Thoracic aorta (tissue), 2 donors: ENCODE results near the gene RSRC1. TPM values are rescaled to one million over a fixed set of nuclear protein-coding genes. Genes with fewer than 3 reads are reported as not detected.

Experiments used
- ATAC-seq: fragments of 150-250 bp; one replicate; pipeline ENCODE4 v1.8.0; 2017; ENCODE audit warnings: low read depth; ENCODE audit not compliant: insufficient number of reproducible peaks, low FRiP score
- DNase-seq: peaks from one replicate; pipeline ENCODE4 v3.0.0-alpha.2; 2020; ENCODE audit warnings: low spot score
- H3K27ac ChIP-seq, 2 donors: fragments of 200-600 bp; sonication (generic); 1 replicate in 1 of 2; 2 replicates in 1 of 2; pipeline ENCODE4 v1.5.1; 2016; ENCODE audit warnings: mild to moderate bottlenecking in 2 of 2, moderate library complexity in 2 of 2
- H3K27me3 ChIP-seq: fragments of 200-600 bp; sonication (generic); replicated peaks from 2 replicates; pipeline ENCODE4 v1.6.0; 2016; ENCODE audit warnings: mild to moderate bottlenecking; ENCODE audit not compliant: insufficient read depth
- H3K36me3 ChIP-seq: fragments of 200-600 bp; sonication (generic); one replicate; pipeline ENCODE4 v1.5.1; 2016
- H3K4me1 ChIP-seq, 2 donors: fragments of 200-600 bp; sonication (generic); 1 replicate in 1 of 2; 2 replicates in 1 of 2; pipeline versions ENCODE4 v1.5.1 to v1.6.0; 2016; ENCODE audit warnings: low read depth in 2 of 2, mild to moderate bottlenecking in 1 of 2; ENCODE audit not compliant: control insufficient read depth in 1 of 2
- H3K4me3 ChIP-seq: fragments of 200-600 bp; sonication (generic); 2 replicates; pipeline ENCODE4 v1.5.1; 2016; ENCODE audit warnings: mild to moderate bottlenecking
- H3K9me3 ChIP-seq: fragments of 200-600 bp; sonication (generic); 2 replicates; pipeline ENCODE4 v1.5.1; 2016
- CTCF ChIP-seq: fragments of 200-600 bp; sonication (generic); IDR thresholded peaks from one replicate; pipeline ENCODE4 v1.5.1; 2019; ENCODE audit warnings: antibody characterized with exemption
- total RNA-seq, 2 donors: library from RNA; depleted of rRNA; stranded (reverse); fragments of >200 nt; gene quantifications; one replicate each; pipeline versions ENCODE4 v1.1.0 to v1.2.3, GENCODE V29; 2016

RSRC1 gene
- total RNA-seq, 2 donors from 2014 or later, result 26.6 to 39.5 TPM

- DNase-seq, result no peak
- Histone ChIP-seq H3K9me3 (no peaks in the 10 kb centered on the region), H3K27me3 (no peaks in the 10 kb centered on the region), H3K4me1 (no peaks in the 10 kb centered on the region), H3K4me3 (no peak overlapping the region), H3K36me3 (no peaks in the 10 kb centered on the region), H3K27ac (no peak overlapping the region)
- TF ChIP-seq CTCF, result no peak
- ATAC-seq, result no peak
These were observed 369.2 kb downstream of the RSRC1 start for GRCh38 chr3:158479051-158479450.

GRCh38 chr3:158483701-158484235 is 373.9 kb downstream of the RSRC1 start:
- Histone ChIP-seq H3K36me3 (no peaks in the 10 kb centered on the region), H3K9me3 (no peaks in the 10 kb centered on the region), H3K27me3 (no peaks in the 10 kb centered on the region), H3K27ac (no peak overlapping the region), H3K4me1 (no peaks in the 10 kb centered on the region), H3K4me3 (no peak overlapping the region)
- ATAC-seq, result no peak
- TF ChIP-seq CTCF, result no peak
- DNase-seq, result no peak

GRCh38 chr3:158486200-158486599 is 376.3 kb downstream of the RSRC1 start:
- H3K36me3 ChIP-seq, result no peaks in the 10 kb centered on the region
- DNase-seq (no peak), ATAC-seq (no peak)
- no peak for TF ChIP-seq CTCF
- H3K4me1 ChIP-seq, result no peaks in the 10 kb centered on the region
- H3K27ac ChIP-seq, result no peak overlapping the region
- no peaks in the 10 kb centered on the region for H3K27me3 ChIP-seq
- H3K4me3 ChIP-seq, result no peak overlapping the region
- no peaks in the 10 kb centered on the region for H3K9me3 ChIP-seq

GRCh38 chr3:158488670-158489069 is 378.8 kb downstream of the RSRC1 start:
- no peaks in the 10 kb centered on the region for H3K27me3 ChIP-seq
- H3K27ac ChIP-seq, result no peak overlapping the region
- DNase-seq (no peak), ATAC-seq (no peak)
- no peak overlapping the region for H3K4me3 ChIP-seq
- no peaks in the 10 kb centered on the region for H3K9me3 ChIP-seq
- H3K4me1 ChIP-seq, result no peaks in the 10 kb centered on the region
- no peak for TF ChIP-seq CTCF
- no peaks in the 10 kb centered on the region for H3K36me3 ChIP-seq

- H3K4me1 ChIP-seq, result no peaks in the 10 kb centered on the region
- no peak for DNase-seq
- H3K36me3 ChIP-seq, result no peaks in the 10 kb centered on the region
- no peak overlapping the region for H3K27ac ChIP-seq
- H3K4me3 ChIP-seq, result no peak overlapping the region
- no peak for TF ChIP-seq CTCF
- no peak for ATAC-seq
- H3K27me3 ChIP-seq, result no peaks in the 10 kb centered on the region
- H3K9me3 ChIP-seq, result no peaks in the 10 kb centered on the region
These were observed 379.3 kb downstream of the RSRC1 start for GRCh38 chr3:158489181-158489580.
